ENCODE results near the gene RALGAPA1.

GRCh38 chr14:35730871-35731270 is 78.2 kb downstream of the RALGAPA1 start:
- no peak for TF ChIP-seq POLR2A (IDR thresholded peaks at IDR 0.05)
- no peak for TF ChIP-seq CTCF (IDR thresholded peaks at IDR 0.05)
- TF ChIP-seq POLR2AphosphoS5 (IDR thresholded peaks at IDR 0.05), result no peak
- TF ChIP-seq EP300 (IDR thresholded peaks at IDR 0.05), result no peak

Measured in suprapubic skin (tissue), 4 donors.